ENCODE data around the gene LAMA3. TPM values are rescaled to one million over a fixed set of nuclear protein-coding genes. Genes with fewer than 3 reads are reported as not detected.

Gene LAMA3
- total and polyA plus RNA-seq, 10 of the 15 experiments (the other 5 are each of a cell fraction or from before 2014, with no cell fraction given): 0.37 to 6.5 (median 5.4) TPM

DNA sequence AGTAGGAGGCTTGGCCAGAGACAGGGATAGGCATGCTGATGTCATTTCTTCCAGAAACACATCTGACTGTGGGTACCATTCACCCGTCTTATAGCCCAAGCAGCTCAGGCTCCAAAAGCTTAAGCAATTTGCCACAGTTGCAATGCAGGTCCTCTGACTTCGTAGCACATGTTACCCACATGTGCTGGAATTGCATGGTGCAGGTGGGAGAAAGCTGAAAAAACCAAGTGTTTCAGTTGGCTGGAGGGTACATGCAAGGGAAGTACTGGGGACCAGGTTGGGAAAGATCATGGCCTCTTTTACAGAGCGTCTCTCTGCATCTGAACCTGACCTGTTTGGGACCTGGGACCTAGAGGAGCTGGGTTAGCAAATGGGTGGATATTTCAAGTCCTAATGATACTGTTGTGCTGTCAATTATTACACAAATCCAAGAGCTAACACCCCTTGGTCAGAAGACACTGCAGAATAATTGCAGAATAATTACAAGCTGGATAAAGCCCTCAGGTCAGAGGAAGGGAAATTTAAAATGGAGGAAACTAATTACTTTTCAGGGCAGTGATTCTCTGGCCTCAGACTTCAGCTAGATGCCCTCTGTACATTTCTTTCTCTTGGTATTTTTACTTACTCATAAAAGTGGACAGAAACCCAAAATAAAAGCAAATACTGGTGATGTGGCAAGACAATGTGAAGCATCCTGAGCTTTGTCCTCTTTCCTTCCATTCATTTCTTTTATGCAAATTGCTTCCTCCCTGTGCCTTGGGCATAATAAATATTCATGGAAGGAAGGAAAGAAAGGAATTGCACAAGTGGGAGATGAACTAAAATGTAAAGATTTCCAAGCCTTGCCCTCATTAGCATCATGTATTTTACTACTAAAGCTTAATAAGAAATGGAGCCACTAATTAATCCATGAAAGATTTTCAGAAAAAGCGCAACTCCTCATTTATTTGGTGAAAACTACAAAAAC is 279.7 kb downstream of the LAMA3 start:
- no peaks in the 10 kb centered on the region for H4K20me1 ChIP-seq (ENCODE audit: control insufficient read depth, insufficient read depth)
- in situ Hi-C loops (cut with MboI): loop anchor here (5.0 kb wide), 1 partner anchor 143 kb away; no protein-coding TSS in a partner anchor

More for the DNA sequence above, 279.7 kb downstream of the LAMA3 start:
- no peak overlapping the region for H3K4me2 ChIP-seq (ENCODE audit: control insufficient read depth, insufficient read depth)
- RAD21 ChIA-PET (ENCODE audit: unreplicated experiment): interaction anchor here (0.5 to 2.2 kb wide), 6 partner anchors 12 to 59 kb away, joined by 3 to 6 read pairs (median 4); no protein-coding TSS in a partner anchor
- H3K4me1 ChIP-seq (ENCODE audit: control insufficient read depth, insufficient read depth, low read length): peaks cover 37% of the 10 kb centered on the region
- no TSS peak for BruUV-seq (replicated peaks)
- H3K27me3 ChIP-seq (replicated peaks in 1 of 2; ENCODE audit: control insufficient read depth in 2 of 2, insufficient read depth in 2 of 2, low read length in 1 of 2): no peaks in the 10 kb centered on the region
- no peak overlapping the region for H3K4me3 ChIP-seq
- no peak overlapping the region for H3K9ac ChIP-seq (ENCODE audit: control insufficient read depth, insufficient read depth, low read length)
- no peak for FAIRE-seq
- H2AFZ ChIP-seq (ENCODE audit: control insufficient read depth, low read depth, low read length): no peak overlapping the region
- no peak overlapping the region for H3K27ac ChIP-seq (ENCODE audit: control insufficient read depth, insufficient read depth)
- H3K9me3 ChIP-seq (replicated peaks; ENCODE audit: control insufficient read depth, insufficient read depth, low read length): no peaks in the 10 kb centered on the region
- 85% methylated on average over 4 of the region's 4 CpGs for WGBS (ENCODE audit: insufficient coverage, insufficient replicate concordance, low lambda C conversion rate, missing lambda C conversion rate)
- intact Hi-C loops (cut with micrococcal nuclease; ENCODE audit: unreplicated experiment): no loop called here
- TF ChIP-seq SIN3A (IDR thresholded peaks at IDR 0.05; ENCODE audit: low read depth, low read length) (no peak), NFYA (IDR thresholded peaks at IDR 0.05; ENCODE audit: borderline replicate concordance, low read depth, low read length) (no peak), MXI1 (IDR thresholded peaks at IDR 0.05; ENCODE audit: low read depth, low read length) (no peak)
- TF ChIP-seq, protein P1, sequence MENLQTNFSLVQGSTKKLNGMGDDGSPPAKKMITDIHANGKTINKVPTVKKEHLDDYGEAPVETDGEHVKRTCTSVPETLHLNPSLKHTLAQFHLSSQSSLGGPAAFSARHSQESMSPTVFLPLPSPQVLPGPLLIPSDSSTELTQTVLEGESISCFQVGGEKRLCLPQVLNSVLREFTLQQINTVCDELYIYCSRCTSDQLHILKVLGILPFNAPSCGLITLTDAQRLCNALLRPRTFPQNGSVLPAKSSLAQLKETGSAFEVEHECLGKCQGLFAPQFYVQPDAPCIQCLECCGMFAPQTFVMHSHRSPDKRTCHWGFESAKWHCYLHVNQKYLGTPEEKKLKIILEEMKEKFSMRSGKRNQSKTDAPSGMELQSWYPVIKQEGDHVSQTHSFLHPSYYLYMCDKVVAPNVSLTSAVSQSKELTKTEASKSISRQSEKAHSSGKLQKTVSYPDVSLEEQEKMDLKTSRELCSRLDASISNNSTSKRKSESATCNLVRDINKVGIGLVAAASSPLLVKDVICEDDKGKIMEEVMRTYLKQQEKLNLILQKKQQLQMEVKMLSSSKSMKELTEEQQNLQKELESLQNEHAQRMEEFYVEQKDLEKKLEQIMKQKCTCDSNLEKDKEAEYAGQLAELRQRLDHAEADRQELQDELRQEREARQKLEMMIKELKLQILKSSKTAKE (IDR thresholded peaks at IDR 0.05; ENCODE audit: low read depth, poor library complexity, severe bottlenecking): no peak
- TF ChIP-seq, protein P2, sequence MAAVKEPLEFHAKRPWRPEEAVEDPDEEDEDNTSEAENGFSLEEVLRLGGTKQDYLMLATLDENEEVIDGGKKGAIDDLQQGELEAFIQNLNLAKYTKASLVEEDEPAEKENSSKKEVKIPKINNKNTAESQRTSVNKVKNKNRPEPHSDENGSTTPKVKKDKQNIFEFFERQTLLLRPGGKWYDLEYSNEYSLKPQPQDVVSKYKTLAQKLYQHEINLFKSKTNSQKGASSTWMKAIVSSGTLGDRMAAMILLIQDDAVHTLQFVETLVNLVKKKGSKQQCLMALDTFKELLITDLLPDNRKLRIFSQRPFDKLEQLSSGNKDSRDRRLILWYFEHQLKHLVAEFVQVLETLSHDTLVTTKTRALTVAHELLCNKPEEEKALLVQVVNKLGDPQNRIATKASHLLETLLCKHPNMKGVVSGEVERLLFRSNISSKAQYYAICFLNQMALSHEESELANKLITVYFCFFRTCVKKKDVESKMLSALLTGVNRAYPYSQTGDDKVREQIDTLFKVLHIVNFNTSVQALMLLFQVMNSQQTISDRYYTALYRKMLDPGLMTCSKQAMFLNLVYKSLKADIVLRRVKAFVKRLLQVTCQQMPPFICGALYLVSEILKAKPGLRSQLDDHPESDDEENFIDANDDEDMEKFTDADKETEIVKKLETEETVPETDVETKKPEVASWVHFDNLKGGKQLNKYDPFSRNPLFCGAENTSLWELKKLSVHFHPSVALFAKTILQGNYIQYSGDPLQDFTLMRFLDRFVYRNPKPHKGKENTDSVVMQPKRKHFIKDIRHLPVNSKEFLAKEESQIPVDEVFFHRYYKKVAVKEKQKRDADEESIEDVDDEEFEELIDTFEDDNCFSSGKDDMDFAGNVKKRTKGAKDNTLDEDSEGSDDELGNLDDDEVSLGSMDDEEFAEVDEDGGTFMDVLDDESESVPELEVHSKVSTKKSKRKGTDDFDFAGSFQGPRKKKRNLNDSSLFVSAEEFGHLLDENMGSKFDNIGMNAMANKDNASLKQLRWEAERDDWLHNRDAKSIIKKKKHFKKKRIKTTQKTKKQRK (IDR thresholded peaks at IDR 0.05; ENCODE audit: low read depth, low read length): no peak
- POLR2A ChIA-PET: interaction anchor here (0.7 to 2.5 kb wide), 2 partner anchors 12 to 47 kb away, joined by 3 to 7 read pairs; no protein-coding TSS in a partner anchor
- no peak for ATAC-seq
- no peaks in the 10 kb centered on the region for H3K79me2 ChIP-seq (ENCODE audit: control insufficient read depth, insufficient read depth, low read length)
- CTCF ChIA-PET: interaction anchor here (0.6 to 2.4 kb wide), 10 partner anchors 12 to 151 kb away, joined by 3 to 8 read pairs (median 3); no protein-coding TSS in a partner anchor
- H3K36me3 ChIP-seq (ENCODE audit: control insufficient read depth in 2 of 2, insufficient read depth in 2 of 2, low read length in 1 of 2): no peaks in the 10 kb centered on the region
- SMC1A ChIA-PET (ENCODE audit: uncharacterized antibody, unreplicated experiment): interaction anchor here (0.8 to 2.7 kb wide), 12 partner anchors 9 to 524 kb away, joined by 3 to 11 read pairs (median 4); no protein-coding TSS in a partner anchor
- DNase-seq (ENCODE audit: low read depth, low spot score): no peak

Measured in GM12878 (cell line).